GM12878 (cell line): ENCODE measurements around the gene MFSD6. TPM values are rescaled to one million over a fixed set of nuclear protein-coding genes. Genes with fewer than 3 reads are reported as not detected.
A peak's percentile ranks its signal among the peaks of the same experiment; 100 is the strongest.

Source experiments
- ATAC-seq: fragments of 200-7000 bp; cut with Tn5 transposase; 3 replicates; pipeline ENCODE4 v1.9.1; 2020; ENCODE audit warnings: mild to moderate bottlenecking, moderate library complexity
- BruUV-seq: library from RNA; stranded (reverse); fragments of 400-500 nt; replicated peaks from 2 replicates; lab custom pipeline; 2021; lab: Mats Ljungman, UMichigan
- CTCF ChIA-PET: fragments of 300-600 bp; sonication (Branson Sonifier 250); formaldehyde crosslinking; extraction: SDS; loops from one replicate; lab custom pipeline; 2021; ENCODE audit warnings: inconsistent platforms; lab: Yijun Ruan, JAX
- POLR2A ChIA-PET: fragments of 350-600 bp; formaldehyde crosslinking; extraction: SDS; loops from one replicate; lab custom pipeline; 2021; ENCODE audit warnings: inconsistent platforms; lab: Charles Lee
- RAD21 ChIA-PET: fragments of 300-600 bp; sonication (Branson Sonifier 250); formaldehyde crosslinking; loops from one replicate; lab custom pipeline; 2023; ENCODE audit warnings: antibody characterized with exemption; ENCODE audit not compliant: unreplicated experiment; lab: Charles Lee
- SMC1A ChIA-PET: fragments of 300-600 bp; sonication (Branson Sonifier 250); formaldehyde crosslinking; loops from one replicate; lab custom pipeline; 2023; ENCODE audit not compliant: unreplicated experiment, uncharacterized antibody; lab: Charles Lee
- DNase-seq: peaks from one replicate; pipeline ENCODE4 v3.0.0-alpha.2; 2011; ENCODE audit warnings: low read depth, low spot score
- FAIRE-seq: peaks from 3 replicates; lab custom pipeline; 2011; peaks lifted over from hg19 to GRCh38; lab: Jason Lieb, UNC
- H2AFZ ChIP-seq: 2 replicates; pipeline ENCODE4 v1.6.0; 2011; ENCODE audit warnings: low read depth, low read length, control low read depth; ENCODE audit not compliant: control insufficient read depth
- H3K27ac ChIP-seq: 2 replicates; pipeline ENCODE4 v1.5.1; 2011; ENCODE audit warnings: control low read depth; ENCODE audit not compliant: control insufficient read depth, insufficient read depth
- H3K27me3 ChIP-seq, 2 experiments: replicated peaks in 1 of 2; 2 replicates each; pipeline versions ENCODE4 v1.6.0 to v1.6.1; 2011; ENCODE audit warnings: low read length in 1 of 2; ENCODE audit not compliant: control insufficient read depth in 2 of 2, insufficient read depth in 2 of 2
- H3K36me3 ChIP-seq, 2 experiments: 2 replicates each; pipeline ENCODE4 v1.5.1; 2011; ENCODE audit warnings: low read length in 1 of 2; ENCODE audit not compliant: control insufficient read depth in 2 of 2, insufficient read depth in 2 of 2
- H3K4me1 ChIP-seq: 2 replicates; pipeline ENCODE4 v1.6.1; 2011; ENCODE audit warnings: mild to moderate bottlenecking, low read length, moderate library complexity, mixed read lengths; ENCODE audit not compliant: control insufficient read depth, insufficient read depth
- H3K4me2 ChIP-seq: 2 replicates; pipeline ENCODE4 v1.6.0; 2011; ENCODE audit warnings: control low read depth; ENCODE audit not compliant: control insufficient read depth, insufficient read depth
- H3K4me3 ChIP-seq: fragments of 200-600 bp; sonication (generic); 2 replicates; pipeline ENCODE4 v1.5.1; 2016
- H3K79me2 ChIP-seq: 2 replicates; pipeline ENCODE4 v1.6.0; 2011; ENCODE audit warnings: low read length; ENCODE audit not compliant: control insufficient read depth, insufficient read depth
- H3K9ac ChIP-seq: 2 replicates; pipeline ENCODE4 v1.8.0; 2011; ENCODE audit warnings: low read length, control low read depth, mixed read lengths; ENCODE audit not compliant: control insufficient read depth, insufficient read depth
- H3K9me3 ChIP-seq: replicated peaks from 3 replicates; pipeline ENCODE4 v1.5.1; 2011; ENCODE audit warnings: mild to moderate bottlenecking, low read length; ENCODE audit not compliant: control insufficient read depth, insufficient read depth
- H4K20me1 ChIP-seq: 2 replicates; pipeline ENCODE4 v1.6.0; 2011; ENCODE audit not compliant: control insufficient read depth, insufficient read depth
- EGR1 ChIP-seq, 2 experiments: IDR thresholded peaks; 1 replicate in 1 of 2; 2 replicates in 1 of 2; pipeline ENCODE4 v1.6.1; 2011 to 2012; ENCODE audit warnings: low read depth in 2 of 2, low read length in 2 of 2, borderline replicate concordance in 1 of 2, mild to moderate bottlenecking in 1 of 2, moderate library complexity in 1 of 2
- NFYA ChIP-seq: IDR thresholded peaks from 2 replicates; pipeline ENCODE4 v1.6.1; 2011; ENCODE audit warnings: low read depth, mild to moderate bottlenecking, low read length, improper control_type of control experiment, borderline replicate concordance
- NFYB ChIP-seq: IDR thresholded peaks from 2 replicates; pipeline ENCODE4 v1.6.1; 2011; ENCODE audit warnings: low read depth, mild to moderate bottlenecking, low read length, improper control_type of control experiment, moderate library complexity; ENCODE audit not compliant: insufficient read depth
- RAD51 ChIP-seq: fragments of 450-650 bp; IDR thresholded peaks from 2 replicates; pipeline ENCODE4 v1.6.1; 2016; ENCODE audit warnings: moderate library complexity, mild to moderate bottlenecking, inconsistent platforms
- SP1 ChIP-seq: IDR thresholded peaks from one replicate; pipeline ENCODE4 v1.6.1; 2011; ENCODE audit warnings: low read depth, low read length
- TAF1 ChIP-seq: IDR thresholded peaks from 2 replicates; pipeline ENCODE4 v1.6.1; 2011; ENCODE audit warnings: mild to moderate bottlenecking, low read depth, low read length, borderline replicate concordance
- ZBED1 ChIP-seq: IDR thresholded peaks from 2 replicates; pipeline ENCODE4 v1.6.1; 2016; ENCODE audit warnings: borderline replicate concordance
- WGBS: methylation state at CpG from one replicate; pipeline ENCODE4 v1.1.6; 2016; ENCODE audit warnings: low lambda C conversion rate; ENCODE audit not compliant: insufficient replicate concordance, insufficient coverage; ENCODE audit errors: missing lambda C conversion rate; 5-methylcytosine and 5-hydroxymethylcytosine counted together
- in situ Hi-C: fragments of 300-500 bp; cut with MboI; formaldehyde crosslinking; loops from 9 replicates; pipeline ENCODE4 v1.14.3; 2018; ENCODE audit warnings: mixed read lengths
- intact Hi-C: fragments of 100-400 bp; cut with micrococcal nuclease; formaldehyde crosslinking; loops from one replicate; pipeline ENCODE4 v1.14.2; 2022; ENCODE audit not compliant: unreplicated experiment
- polyA plus RNA-seq, 11 experiments: library from polyadenylated mRNA; depleted of rRNA in 4 of 11; unstranded in 6 of 11; stranded (reverse) in 5 of 11; fragments of >200 nt; fragmentation: Nextera tagmentation in 4 of 11; fragmentation: Illumina TruSeq in 1 of 11; extraction: Ambion mirVana in 4 of 11; extraction: Trizol in 1 of 11; gene quantifications; 1 replicate in 1 of 11; 2 replicates in 10 of 11; pipeline versions ENCODE4 v1.2.1 to v1.2.3, GENCODE V29; 2011 to 2016; ENCODE audit warnings: inconsistent platforms in 2 of 11, missing spikeins in 2 of 11, low read depth in 1 of 11
- total RNA-seq, 4 experiments: library from RNA; depleted of rRNA in 3 of 4; stranded (reverse); fragments of >200 nt in 3 of 4; fragmentation: Illumina TruSeq in 1 of 4; extraction: Trizol in 1 of 4; gene quantifications; 2 replicates each; pipeline versions ENCODE4 v1.2.1 to v1.2.3, GENCODE V29; 2013 to 2021
- TF ChIP-seq, protein P1 (sequence below): IDR thresholded peaks from 2 replicates; pipeline ENCODE4 v1.6.1; 2011; ENCODE audit warnings: low read depth, mild to moderate bottlenecking, low read length, moderate library complexity, borderline replicate concordance; ENCODE audit errors: extremely low read depth
- TF ChIP-seq, protein P2 (sequence below), 3 experiments: IDR thresholded peaks in 2 of 3; conservative IDR thresholded peaks in 1 of 3; 2 replicates each; pipeline ENCODE4 v1.5.1; 2011; ENCODE audit warnings: low read depth in 3 of 3, low read length in 3 of 3, mild to moderate bottlenecking in 3 of 3, control low read depth in 2 of 3, moderate library complexity in 2 of 3, inconsistent platforms in 1 of 3, mixed read lengths in 1 of 3; ENCODE audit not compliant: control insufficient read depth in 2 of 3, insufficient read depth in 1 of 3; ENCODE audit errors: extremely low read depth in 1 of 3
- TF ChIP-seq, protein P3 (sequence below): IDR thresholded peaks from 2 replicates; pipeline ENCODE4 v1.6.1; 2012; ENCODE audit warnings: low read length, inconsistent platforms
- TF ChIP-seq, protein P4 (sequence below): fragments of 450-650 bp; IDR thresholded peaks from 2 replicates; pipeline ENCODE4 v1.6.1; 2016; ENCODE audit warnings: mild to moderate bottlenecking, moderate library complexity, borderline replicate concordance
- TF ChIP-seq, protein P5 (sequence below): fragments of 450-650 bp; IDR thresholded peaks from 2 replicates; pipeline ENCODE4 v1.6.1; 2017; ENCODE audit warnings: antibody characterized with exemption, mild to moderate bottlenecking, moderate library complexity

The MFSD6 gene
- total and polyA plus RNA-seq, 10 of the 15 experiments (the other 5 are each of a cell fraction or from before 2014, with no cell fraction given): 6.7 to 42.6 (median 24.2) TPM

DNA sequence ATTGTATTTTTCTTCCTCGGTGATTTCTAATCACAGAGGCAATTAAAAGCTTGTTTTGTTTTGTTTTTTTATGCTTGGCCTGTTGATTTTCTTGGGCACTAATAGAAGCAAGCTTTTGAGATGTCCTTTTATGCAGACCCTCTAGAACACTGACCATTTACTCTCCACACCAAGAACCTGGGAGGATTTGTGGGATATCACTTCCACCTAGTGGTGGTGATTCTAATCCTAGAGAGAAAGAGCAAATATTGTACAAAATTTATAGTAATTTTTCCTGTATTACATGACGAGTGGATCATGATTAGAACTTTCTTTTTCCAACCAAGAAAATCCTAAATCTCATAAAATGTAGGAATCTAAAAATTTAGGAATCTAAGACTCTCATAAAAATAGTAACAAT, 102.9 kb downstream of the MFSD6 start:
- ChIA-PET POLR2A (no interaction called here), CTCF (interaction anchor here (1.3 to 2.3 kb wide), 3 partner anchors 22 to 169 kb away, joined by 4 to 8 read pairs (median 6); no protein-coding TSS in a partner anchor), SMC1A (interaction anchor here (0.6 to 8.4 kb wide), 8 partner anchors 10 to 169 kb away, joined by 3 to 65 read pairs (median 3); no protein-coding TSS in a partner anchor), RAD21 (interaction anchor here (1.0 to 1.1 kb wide), 2 partner anchors 78 kb away, joined by 3 read pairs; no protein-coding TSS in a partner anchor)
- Histone ChIP-seq H3K9ac (no peak overlapping the region), H3K4me2 (no peak overlapping the region), H3K36me3 (peaks cover 2 to 11% of the 10 kb centered on the region in 2 experiments), H4K20me1 (no peaks in the 10 kb centered on the region), H3K27me3 (no peaks in the 10 kb centered on the region), H3K79me2 (no peaks in the 10 kb centered on the region), H3K9me3 (no peaks in the 10 kb centered on the region), H3K4me3 (no peak overlapping the region), H3K4me1 (peaks cover 4% of the 10 kb centered on the region), H2AFZ (no peak overlapping the region), H3K27ac (no peak overlapping the region)
- 97% methylated on average over 2 of the region's 2 CpGs for WGBS
- FAIRE-seq: no peak
- DNase-seq: no peak
- in situ Hi-C loops: no loop called here
- peak; percentile 31; the same call in 1 of the 3 replicates for ATAC-seq
- no TSS peak for BruUV-seq
- intact Hi-C loops: loop anchor here (1.0 kb wide), 1 partner anchor 128 kb away; no protein-coding TSS in a partner anchor
- TF ChIP-seq RAD51 (no peak), TAF1 (no peak), SP1 (no peak), ZBED1 (no peak), NFYA (no peak), NFYB (no peak), EGR1 (IDR thresholded peaks at IDR 0.05; ENCODE audit: borderline replicate concordance in 1 of 2, low read depth in 2 of 2, low read length in 2 of 2) (no peak)
- TF ChIP-seq, protein P1, sequence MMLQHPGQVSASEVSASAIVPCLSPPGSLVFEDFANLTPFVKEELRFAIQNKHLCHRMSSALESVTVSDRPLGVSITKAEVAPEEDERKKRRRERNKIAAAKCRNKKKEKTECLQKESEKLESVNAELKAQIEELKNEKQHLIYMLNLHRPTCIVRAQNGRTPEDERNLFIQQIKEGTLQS: no peak
- TF ChIP-seq, protein P2, sequence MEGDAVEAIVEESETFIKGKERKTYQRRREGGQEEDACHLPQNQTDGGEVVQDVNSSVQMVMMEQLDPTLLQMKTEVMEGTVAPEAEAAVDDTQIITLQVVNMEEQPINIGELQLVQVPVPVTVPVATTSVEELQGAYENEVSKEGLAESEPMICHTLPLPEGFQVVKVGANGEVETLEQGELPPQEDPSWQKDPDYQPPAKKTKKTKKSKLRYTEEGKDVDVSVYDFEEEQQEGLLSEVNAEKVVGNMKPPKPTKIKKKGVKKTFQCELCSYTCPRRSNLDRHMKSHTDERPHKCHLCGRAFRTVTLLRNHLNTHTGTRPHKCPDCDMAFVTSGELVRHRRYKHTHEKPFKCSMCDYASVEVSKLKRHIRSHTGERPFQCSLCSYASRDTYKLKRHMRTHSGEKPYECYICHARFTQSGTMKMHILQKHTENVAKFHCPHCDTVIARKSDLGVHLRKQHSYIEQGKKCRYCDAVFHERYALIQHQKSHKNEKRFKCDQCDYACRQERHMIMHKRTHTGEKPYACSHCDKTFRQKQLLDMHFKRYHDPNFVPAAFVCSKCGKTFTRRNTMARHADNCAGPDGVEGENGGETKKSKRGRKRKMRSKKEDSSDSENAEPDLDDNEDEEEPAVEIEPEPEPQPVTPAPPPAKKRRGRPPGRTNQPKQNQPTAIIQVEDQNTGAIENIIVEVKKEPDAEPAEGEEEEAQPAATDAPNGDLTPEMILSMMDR (IDR thresholded peaks at IDR 0.05 in 2 of 3, conservative IDR thresholded peaks at IDR 0.05 in 1 of 3; ENCODE audit: control insufficient read depth in 2 of 3, extremely low read depth in 1 of 3, insufficient read depth in 1 of 3, low read depth in 3 of 3, low read length in 3 of 3): peak; percentile 21 to 49 (median 27); a peak in 4 of 6 replicates
- TF ChIP-seq, protein P3, sequence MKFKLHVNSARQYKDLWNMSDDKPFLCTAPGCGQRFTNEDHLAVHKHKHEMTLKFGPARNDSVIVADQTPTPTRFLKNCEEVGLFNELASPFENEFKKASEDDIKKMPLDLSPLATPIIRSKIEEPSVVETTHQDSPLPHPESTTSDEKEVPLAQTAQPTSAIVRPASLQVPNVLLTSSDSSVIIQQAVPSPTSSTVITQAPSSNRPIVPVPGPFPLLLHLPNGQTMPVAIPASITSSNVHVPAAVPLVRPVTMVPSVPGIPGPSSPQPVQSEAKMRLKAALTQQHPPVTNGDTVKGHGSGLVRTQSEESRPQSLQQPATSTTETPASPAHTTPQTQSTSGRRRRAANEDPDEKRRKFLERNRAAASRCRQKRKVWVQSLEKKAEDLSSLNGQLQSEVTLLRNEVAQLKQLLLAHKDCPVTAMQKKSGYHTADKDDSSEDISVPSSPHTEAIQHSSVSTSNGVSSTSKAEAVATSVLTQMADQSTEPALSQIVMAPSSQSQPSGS: no peak
- TF ChIP-seq, protein P4, sequence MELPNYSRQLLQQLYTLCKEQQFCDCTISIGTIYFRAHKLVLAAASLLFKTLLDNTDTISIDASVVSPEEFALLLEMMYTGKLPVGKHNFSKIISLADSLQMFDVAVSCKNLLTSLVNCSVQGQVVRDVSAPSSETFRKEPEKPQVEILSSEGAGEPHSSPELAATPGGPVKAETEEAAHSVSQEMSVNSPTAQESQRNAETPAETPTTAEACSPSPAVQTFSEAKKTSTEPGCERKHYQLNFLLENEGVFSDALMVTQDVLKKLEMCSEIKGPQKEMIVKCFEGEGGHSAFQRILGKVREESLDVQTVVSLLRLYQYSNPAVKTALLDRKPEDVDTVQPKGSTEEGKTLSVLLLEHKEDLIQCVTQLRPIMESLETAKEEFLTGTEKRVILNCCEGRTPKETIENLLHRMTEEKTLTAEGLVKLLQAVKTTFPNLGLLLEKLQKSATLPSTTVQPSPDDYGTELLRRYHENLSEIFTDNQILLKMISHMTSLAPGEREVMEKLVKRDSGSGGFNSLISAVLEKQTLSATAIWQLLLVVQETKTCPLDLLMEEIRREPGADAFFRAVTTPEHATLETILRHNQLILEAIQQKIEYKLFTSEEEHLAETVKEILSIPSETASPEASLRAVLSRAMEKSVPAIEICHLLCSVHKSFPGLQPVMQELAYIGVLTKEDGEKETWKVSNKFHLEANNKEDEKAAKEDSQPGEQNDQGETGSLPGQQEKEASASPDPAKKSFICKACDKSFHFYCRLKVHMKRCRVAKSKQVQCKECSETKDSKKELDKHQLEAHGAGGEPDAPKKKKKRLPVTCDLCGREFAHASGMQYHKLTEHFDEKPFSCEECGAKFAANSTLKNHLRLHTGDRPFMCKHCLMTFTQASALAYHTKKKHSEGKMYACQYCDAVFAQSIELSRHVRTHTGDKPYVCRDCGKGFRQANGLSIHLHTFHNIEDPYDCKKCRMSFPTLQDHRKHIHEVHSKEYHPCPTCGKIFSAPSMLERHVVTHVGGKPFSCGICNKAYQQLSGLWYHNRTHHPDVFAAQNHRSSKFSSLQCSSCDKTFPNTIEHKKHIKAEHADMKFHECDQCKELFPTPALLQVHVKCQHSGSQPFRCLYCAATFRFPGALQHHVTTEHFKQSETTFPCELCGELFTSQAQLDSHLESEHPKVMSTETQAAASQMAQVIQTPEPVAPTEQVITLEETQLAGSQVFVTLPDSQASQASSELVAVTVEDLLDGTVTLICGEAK: no peak
- TF ChIP-seq, protein P5, sequence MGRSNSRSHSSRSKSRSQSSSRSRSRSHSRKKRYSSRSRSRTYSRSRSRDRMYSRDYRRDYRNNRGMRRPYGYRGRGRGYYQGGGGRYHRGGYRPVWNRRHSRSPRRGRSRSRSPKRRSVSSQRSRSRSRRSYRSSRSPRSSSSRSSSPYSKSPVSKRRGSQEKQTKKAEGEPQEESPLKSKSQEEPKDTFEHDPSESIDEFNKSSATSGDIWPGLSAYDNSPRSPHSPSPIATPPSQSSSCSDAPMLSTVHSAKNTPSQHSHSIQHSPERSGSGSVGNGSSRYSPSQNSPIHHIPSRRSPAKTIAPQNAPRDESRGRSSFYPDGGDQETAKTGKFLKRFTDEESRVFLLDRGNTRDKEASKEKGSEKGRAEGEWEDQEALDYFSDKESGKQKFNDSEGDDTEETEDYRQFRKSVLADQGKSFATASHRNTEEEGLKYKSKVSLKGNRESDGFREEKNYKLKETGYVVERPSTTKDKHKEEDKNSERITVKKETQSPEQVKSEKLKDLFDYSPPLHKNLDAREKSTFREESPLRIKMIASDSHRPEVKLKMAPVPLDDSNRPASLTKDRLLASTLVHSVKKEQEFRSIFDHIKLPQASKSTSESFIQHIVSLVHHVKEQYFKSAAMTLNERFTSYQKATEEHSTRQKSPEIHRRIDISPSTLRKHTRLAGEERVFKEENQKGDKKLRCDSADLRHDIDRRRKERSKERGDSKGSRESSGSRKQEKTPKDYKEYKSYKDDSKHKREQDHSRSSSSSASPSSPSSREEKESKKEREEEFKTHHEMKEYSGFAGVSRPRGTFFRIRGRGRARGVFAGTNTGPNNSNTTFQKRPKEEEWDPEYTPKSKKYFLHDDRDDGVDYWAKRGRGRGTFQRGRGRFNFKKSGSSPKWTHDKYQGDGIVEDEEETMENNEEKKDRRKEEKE: no peak
